HFFc6 (cell line): ENCODE results near the gene STAMBPL1. TPM values are rescaled to one million over a fixed set of nuclear protein-coding genes. Genes with fewer than 3 reads are reported as not detected.

Experiments used
- DNase-seq: peaks from one replicate; pipeline ENCODE4 v3.0.0-alpha.2; 2018
- H3K27ac Mint-ChIP-seq: 2 replicates; pipeline ENCODE4 v1.8.0; 2020; ENCODE audit warnings: mild to moderate bottlenecking, mixed read lengths
- H3K27me3 Mint-ChIP-seq: 2 replicates; pipeline ENCODE4 v1.8.0; 2021; ENCODE audit warnings: mild to moderate bottlenecking, moderate library complexity, mixed read lengths; ENCODE audit not compliant: insufficient read depth
- H3K36me3 Mint-ChIP-seq: 2 replicates; pipeline ENCODE4 v1.8.0; 2021; ENCODE audit warnings: low read depth, mixed read lengths
- H3K4me1 Mint-ChIP-seq: 2 replicates; pipeline ENCODE4 v1.8.0; 2020; ENCODE audit warnings: low read depth, mixed read lengths
- H3K4me3 Mint-ChIP-seq: 2 replicates; pipeline ENCODE4 v1.8.0; 2020; ENCODE audit warnings: mild to moderate bottlenecking, moderate library complexity, mixed read lengths
- H3K9me3 Mint-ChIP-seq: 2 replicates; pipeline ENCODE4 v1.8.0; 2020; ENCODE audit warnings: mild to moderate bottlenecking, mixed read lengths
- CTCF ChIP-seq: fragments of 200-600 bp; sonication (generic); IDR thresholded peaks from 2 replicates; pipeline ENCODE4 v1.5.0; 2021; ENCODE audit warnings: antibody characterized with exemption, mild to moderate bottlenecking
- total RNA-seq, 6 experiments: library from RNA; stranded (reverse); fragmentation: NEBNext Ultra II Directional; extraction: Animal tissue kit (Norgen Biotek cat#: 25700); gene quantifications; 2 replicates in 1 of 6; 3 replicates in 5 of 6; pipeline ENCODE4 v1.2.3, GENCODE V29; 2021

Gene STAMBPL1
- total RNA-seq, 6 experiments from 2014 or later: 28.8 to 44.9 (median 40.6) TPM

- no peaks in the 10 kb centered on the region for H3K9me3 Mint-ChIP-seq
- no peak for DNase-seq
- H3K4me3 Mint-ChIP-seq: no peak overlapping the region
- H3K36me3 Mint-ChIP-seq: peaks cover 43% of the 10 kb centered on the region
- peaks cover 93% of the 10 kb centered on the region for H3K4me1 Mint-ChIP-seq
- no peak for TF ChIP-seq CTCF
- H3K27ac Mint-ChIP-seq: no peak overlapping the region
- H3K27me3 Mint-ChIP-seq: no peaks in the 10 kb centered on the region
Observed at GRCh38 chr10:88886557-88886956, 6.5 kb downstream of the STAMBPL1 start.

GRCh38 chr10:88888810-88889445, 8.9 kb downstream of the STAMBPL1 start:
- no peak for DNase-seq
- H3K9me3 Mint-ChIP-seq: no peaks in the 10 kb centered on the region
- H3K27ac Mint-ChIP-seq: no peak overlapping the region; the same call in 1 of the 2 replicates
- peaks cover 22% of the 10 kb centered on the region for H3K36me3 Mint-ChIP-seq
- no peak for TF ChIP-seq CTCF
- H3K4me1 Mint-ChIP-seq: peaks cover 93% of the 10 kb centered on the region
- H3K4me3 Mint-ChIP-seq: no peak overlapping the region
- no peaks in the 10 kb centered on the region for H3K27me3 Mint-ChIP-seq

GRCh38 chr10:88889559-88890337, 9.7 kb downstream of the STAMBPL1 start:
- Mint-ChIP-seq H3K27me3 (no peaks in the 10 kb centered on the region), H3K4me3 (peak overlapping the region; percentile 12; the same call in 1 of the 2 replicates), H3K9me3 (no peaks in the 10 kb centered on the region), H3K36me3 (peaks cover 28% of the 10 kb centered on the region), H3K4me1 (peaks cover 94% of the 10 kb centered on the region), H3K27ac (peak overlapping the region; percentile 34)
- no peak for TF ChIP-seq CTCF
- DNase-seq: no peak

- no peak for DNase-seq
- peak overlapping the region; percentile 36 for H3K4me3 Mint-ChIP-seq
- peaks cover 19% of the 10 kb centered on the region for H3K36me3 Mint-ChIP-seq
- H3K9me3 Mint-ChIP-seq: no peaks in the 10 kb centered on the region
- H3K27ac Mint-ChIP-seq: peak overlapping the region; percentile 46
- peaks cover 92% of the 10 kb centered on the region for H3K4me1 Mint-ChIP-seq
- no peaks in the 10 kb centered on the region for H3K27me3 Mint-ChIP-seq
- no peak for TF ChIP-seq CTCF
Observed at GRCh38 chr10:88890681-88891381, 10.8 kb downstream of the STAMBPL1 start.

DNA sequence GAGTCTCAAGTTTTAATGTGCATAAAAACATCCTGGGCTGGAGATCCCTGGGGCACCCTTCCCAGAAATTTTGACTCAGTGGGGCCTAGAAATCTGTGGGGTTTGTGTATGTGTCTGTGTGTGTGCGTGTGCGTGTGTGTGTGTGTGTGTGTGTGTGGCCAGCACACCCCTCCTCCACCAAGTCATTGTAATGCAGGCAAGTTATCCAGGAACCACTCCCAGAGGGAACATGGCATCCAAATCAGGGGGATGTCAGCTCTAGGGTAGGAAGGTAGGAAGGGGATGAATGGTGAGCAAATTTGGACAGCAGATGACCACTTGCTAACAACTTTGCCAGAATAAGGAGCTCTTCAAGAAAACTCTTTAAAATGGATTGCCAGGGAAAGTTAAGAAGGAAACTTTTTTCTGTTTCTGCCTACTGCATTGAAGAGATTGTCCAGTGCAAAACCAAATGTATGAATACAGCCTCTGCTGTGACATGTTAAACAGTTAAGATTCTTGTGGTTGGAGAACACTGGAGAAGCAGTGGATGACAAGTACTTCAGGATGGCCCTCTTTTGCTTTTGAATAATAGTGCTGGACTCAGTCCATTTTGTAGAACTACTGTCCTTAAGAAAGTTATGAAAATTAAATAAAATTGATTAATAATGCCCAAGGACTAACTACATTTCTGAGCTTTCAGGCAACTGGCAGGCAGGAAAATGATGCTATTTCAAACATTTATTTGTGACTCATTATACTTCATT, 12.3 kb downstream of the STAMBPL1 start:
- peaks cover 22% of the 10 kb centered on the region; the same call in 1 of the 2 replicates for H3K36me3 Mint-ChIP-seq
- H3K27me3 Mint-ChIP-seq: no peaks in the 10 kb centered on the region
- peaks cover 94% of the 10 kb centered on the region for H3K4me1 Mint-ChIP-seq
- peak overlapping the region; percentile 88 for H3K27ac Mint-ChIP-seq
- no peaks in the 10 kb centered on the region for H3K9me3 Mint-ChIP-seq
- no peak for TF ChIP-seq CTCF
- H3K4me3 Mint-ChIP-seq: peak overlapping the region; percentile 76
- DNase-seq: peak; percentile 72
